ENCODE measurements around the gene UMAD1.

GRCh38 chr7:7795630-7796121, 155.1 kb downstream of the UMAD1 start:
- TF ChIP-seq CTCF (IDR thresholded peaks at IDR 0.05) (no peak), POLR2A (IDR thresholded peaks at IDR 0.05) (no peak)
